SK-N-SH (cell line): ENCODE measurements around the gene MPC2. TPM values are rescaled to one million over a fixed set of nuclear protein-coding genes. Genes with fewer than 3 reads are reported as not detected.

Source experiments
- CTCF ChIA-PET: fragments of 300-600, 350-600 bp; formaldehyde crosslinking; extraction: SDS; loops from one replicate; lab custom pipeline; 2021; lab: Yijun Ruan, JAX
- POLR2A ChIA-PET: fragments of 350-600 bp; sonication (Branson Sonifier 250); formaldehyde crosslinking; extraction: SDS; loops from one replicate; lab custom pipeline; 2020; ENCODE audit warnings: antibody characterized with exemption, inconsistent platforms; lab: Yijun Ruan, JAX
- DNase-seq: peaks from one replicate; pipeline ENCODE4 v3.0.0; 2012
- H2AFZ ChIP-seq: fragments of 200-600 bp; sonication (generic); 2 replicates; pipeline ENCODE4 v1.8.1; 2016; ENCODE audit warnings: antibody characterized with exemption, mild to moderate bottlenecking, low read depth
- H3F3A ChIP-seq: fragments of 200-600 bp; sonication (generic); replicated peaks from 2 replicates; pipeline ENCODE3; 2016; ENCODE audit warnings: antibody characterized with exemption, mild to moderate bottlenecking; ENCODE audit not compliant: insufficient read depth
- H3K27ac ChIP-seq, 2 experiments: fragments of 200-500 bp in 1 of 2; fragments of 200-600 bp in 1 of 2; sonication (Bioruptor generic) in 1 of 2; sonication (generic), shearing (Covaris generic) in 1 of 2; 2 replicates each; pipeline versions ENCODE4 v1.5.1 to v1.6.1; 2014 to 2016; ENCODE audit warnings: low read depth in 2 of 2, inconsistent platforms in 1 of 2, low read length in 1 of 2, mild to moderate bottlenecking in 1 of 2, mixed read lengths in 1 of 2
- H3K27me3 ChIP-seq: fragments of 200-600 bp; sonication (generic), shearing (Covaris generic); 2 replicates; pipeline ENCODE4 v1.6.1; 2016; ENCODE audit warnings: mixed run types; ENCODE audit not compliant: insufficient read depth
- H3K36me3 ChIP-seq, 2 experiments: fragments of 200-500 bp in 1 of 2; fragments of 200-600 bp in 1 of 2; sonication (Bioruptor generic) in 1 of 2; sonication (generic) in 1 of 2; replicated peaks in 1 of 2; 2 replicates each; pipeline versions ENCODE3 to v1.5.1; 2014 to 2016; ENCODE audit warnings: low read length in 1 of 2, mild to moderate bottlenecking in 1 of 2; ENCODE audit not compliant: insufficient read depth in 2 of 2, control insufficient read depth in 1 of 2
- H3K4me1 ChIP-seq, 2 experiments: fragments of 200-500 bp in 1 of 2; fragments of 200-600 bp in 1 of 2; sonication (Bioruptor generic) in 1 of 2; sonication (generic), shearing (Covaris generic) in 1 of 2; 2 replicates each; pipeline versions ENCODE4 v1.5.1 to v1.6.1; 2014 to 2016; ENCODE audit warnings: low read depth in 1 of 2, low read length in 1 of 2, mixed run types in 1 of 2; ENCODE audit not compliant: insufficient read depth in 2 of 2, control insufficient read depth in 1 of 2
- H3K4me2 ChIP-seq: fragments of 200-600 bp; sonication (generic), shearing (Covaris generic); 2 replicates; pipeline ENCODE4 v1.6.1; 2017; ENCODE audit warnings: mixed run types
- H3K4me3 ChIP-seq, 2 experiments: fragments of 200-500 bp in 1 of 2; fragments of 200-600 bp in 1 of 2; sonication (Bioruptor generic) in 1 of 2; sonication (generic), shearing (Covaris generic) in 1 of 2; 2 replicates each; pipeline versions ENCODE4 v1.5.1 to v1.8.1; 2014 to 2016; ENCODE audit warnings: low read depth in 2 of 2, inconsistent platforms in 1 of 2, low read length in 1 of 2, mild to moderate bottlenecking in 1 of 2, mixed read lengths in 1 of 2, moderate library complexity in 1 of 2
- H3K79me2 ChIP-seq: fragments of 200-600 bp; sonication (generic); 2 replicates; pipeline ENCODE4 v1.8.1; 2017; ENCODE audit warnings: mild to moderate bottlenecking; ENCODE audit not compliant: insufficient read depth
- H3K9ac ChIP-seq: fragments of 200-600 bp; sonication (generic); 2 replicates; pipeline ENCODE4 v1.6.1; 2017; ENCODE audit warnings: mixed run types
- H3K9me2 ChIP-seq: fragments of 200-600 bp; sonication (generic); 2 replicates; pipeline ENCODE4 v1.6.1; 2017; ENCODE audit warnings: mixed run types
- H3K9me3 ChIP-seq: fragments of 200-600 bp; sonication (generic); 2 replicates; pipeline ENCODE4 v1.6.1; 2017; ENCODE audit warnings: mixed run types, mild to moderate bottlenecking, moderate library complexity
- H4K20me1 ChIP-seq: fragments of 200-600 bp; sonication (generic); 2 replicates; pipeline ENCODE4 v1.6.1; 2017; ENCODE audit warnings: mild to moderate bottlenecking, mixed run types; ENCODE audit not compliant: insufficient read depth
- CHD2 ChIP-seq: fragments of 150-350 bp; IDR thresholded peaks from 2 replicates; pipeline ENCODE4 v1.6.1; 2018; ENCODE audit warnings: low read length; ENCODE audit not compliant: partially characterized antibody
- ELF1 ChIP-seq: IDR thresholded peaks from 2 replicates; pipeline ENCODE4 v1.4.0; 2012
- EP300 ChIP-seq, 2 experiments: IDR thresholded peaks; 2 replicates each; pipeline versions ENCODE4 v1.4.0 to v1.6.1; 2012; ENCODE audit warnings: borderline replicate concordance in 1 of 2, low read depth in 1 of 2, low read length in 1 of 2
- FOXJ3 ChIP-seq: sonication (generic); formaldehyde crosslinking; IDR thresholded peaks from 2 replicates; pipeline ENCODE4 v1.5.1; 2020; ENCODE audit warnings: mild to moderate bottlenecking, missing genetic modification reagents
- GATA2 ChIP-seq: sonication (generic); formaldehyde crosslinking; IDR thresholded peaks from 2 replicates; pipeline ENCODE4 v1.5.0; 2020; ENCODE audit warnings: mild to moderate bottlenecking, missing genetic modification reagents
- IRF3 ChIP-seq: fragments of 150-350 bp; IDR thresholded peaks from 2 replicates; pipeline ENCODE4 v1.6.1; 2016; ENCODE audit warnings: mild to moderate bottlenecking, low read depth, low read length
- JUND ChIP-seq: IDR thresholded peaks from 2 replicates; pipeline ENCODE4 v1.4.0; 2012
- MEF2A ChIP-seq: IDR thresholded peaks from 2 replicates; pipeline ENCODE4 v1.4.0; 2012; ENCODE audit warnings: low read depth, borderline replicate concordance
- NRF1 ChIP-seq: IDR thresholded peaks from 2 replicates; pipeline ENCODE4 v1.6.1; 2012; ENCODE audit warnings: low read depth, mild to moderate bottlenecking, low read length
- POLR2AphosphoS5 ChIP-seq: IDR thresholded peaks from 2 replicates; pipeline ENCODE4 v1.6.1; 2012; ENCODE audit warnings: low read depth, low read length
- RAD21 ChIP-seq: IDR thresholded peaks from 2 replicates; pipeline ENCODE4 v1.6.1; 2012; ENCODE audit warnings: mild to moderate bottlenecking, low read length
- RCOR1 ChIP-seq: fragments of 150-350 bp; IDR thresholded peaks from 2 replicates; pipeline ENCODE4 v1.6.1; 2017; ENCODE audit warnings: antibody characterized with exemption, low read length
- RFX5 ChIP-seq: IDR thresholded peaks from 2 replicates; pipeline ENCODE4 v1.6.1; 2012; ENCODE audit warnings: mild to moderate bottlenecking, improper control_type of control experiment, low read length
- TCF12 ChIP-seq: IDR thresholded peaks from 2 replicates; pipeline ENCODE4 v1.4.0; 2012
- USF1 ChIP-seq: IDR thresholded peaks from 2 replicates; pipeline ENCODE4 v1.4.0; 2012; ENCODE audit warnings: low read depth, borderline replicate concordance
- ZBTB33 ChIP-seq: IDR thresholded peaks from 2 replicates; pipeline ENCODE4 v1.4.0; 2012; ENCODE audit warnings: low read depth, borderline replicate concordance
- WGBS: methylation state at CpG from one replicate; pipeline ENCODE4 v1.1.6; 2017; ENCODE audit warnings: low lambda C conversion rate; 5-methylcytosine and 5-hydroxymethylcytosine counted together
- polyA plus RNA-seq, 3 experiments: library from polyadenylated mRNA; depleted of rRNA; stranded (reverse); fragments of >200 nt; gene quantifications; 2 replicates each; pipeline ENCODE4 v1.2.3, GENCODE V29; 2012
- TF ChIP-seq, protein P1 (sequence below): fragments of 150-350 bp; IDR thresholded peaks from 2 replicates; pipeline ENCODE4 v1.6.1; 2017; ENCODE audit warnings: antibody characterized with exemption, low read length, low read depth, borderline replicate concordance
- TF ChIP-seq, protein P2 (sequence below): IDR thresholded peaks from 2 replicates; pipeline ENCODE4; 2012

MPC2 gene
- polyA plus RNA-seq, 1 of the 3 experiments (the other 2 are of a cell fraction), result 15.9 TPM

- no peak for TF ChIP-seq JUND
- no peak for TF ChIP-seq IRF3
Measured at GRCh38 chr1:167968569-167968968, 31.7 kb upstream of the MPC2 start (continued).

- Histone ChIP-seq H3K9me2 (no peaks in the 10 kb centered on the region), H3K4me3 (no peak overlapping the region), H4K20me1 (no peaks in the 10 kb centered on the region; the same call in 1 of the 2 replicates), H3K9ac (no peak overlapping the region), H3K27me3 (no peaks in the 10 kb centered on the region), H3K4me1 (no peaks in the 10 kb centered on the region), H3K4me2 (no peak overlapping the region), H3K36me3 (peaks cover 22 to 56% of the 10 kb centered on the region in 2 experiments), H2AFZ (no peak overlapping the region), H3K9me3 (no peaks in the 10 kb centered on the region), H3K27ac (no peak overlapping the region), H3F3A (peaks cover 5% of the 10 kb centered on the region), H3K79me2 (peaks cover 59% of the 10 kb centered on the region)
- no peak for TF ChIP-seq MEF2A
- TF ChIP-seq CHD2, result no peak
- TF ChIP-seq ZBTB33, result no peak
- TF ChIP-seq EP300 (IDR thresholded peaks at IDR 0.05; ENCODE audit: borderline replicate concordance in 1 of 2, low read depth in 1 of 2, low read length in 1 of 2), result no peak
- no peak for TF ChIP-seq TCF12
- TF ChIP-seq NRF1, result no peak
- TF ChIP-seq JUND, result no peak
- ChIA-PET CTCF (interaction anchor here (0.7 kb wide), 1 partner anchor 28 kb away, joined by 3 read pairs; no protein-coding TSS in a partner anchor), POLR2A (no interaction called here)
- DNase-seq, result no peak
- WGBS, result 83% methylated on average over 4 of the region's 4 CpGs
Measured at GRCh38 chr1:167966050-167966449, 29.2 kb upstream of the MPC2 start.

GRCh38 chr1:167964646-167965045 is 27.8 kb upstream of the MPC2 start:
- Histone ChIP-seq H3F3A (peaks cover 2% of the 10 kb centered on the region), H3K27ac (no peak overlapping the region), H3K9me3 (no peaks in the 10 kb centered on the region), H3K4me1 (no peaks in the 10 kb centered on the region), H3K9ac (no peak overlapping the region), H3K79me2 (peaks cover 70% of the 10 kb centered on the region), H3K4me3 (no peak overlapping the region), H2AFZ (no peak overlapping the region), H4K20me1 (no peaks in the 10 kb centered on the region; the same call in 1 of the 2 replicates), H3K36me3 (peaks cover 21 to 44% of the 10 kb centered on the region in 2 experiments), H3K27me3 (no peaks in the 10 kb centered on the region), H3K9me2 (no peaks in the 10 kb centered on the region), H3K4me2 (no peak overlapping the region)
- 93% methylated on average over 4 of the region's 4 CpGs for WGBS
- POLR2A ChIA-PET, result no interaction called here
- CTCF ChIA-PET, result no interaction called here
- DNase-seq, result no peak
- no peak for TF ChIP-seq GATA2
- TF ChIP-seq POLR2AphosphoS5, result no peak
- no peak for TF ChIP-seq IRF3
- TF ChIP-seq RCOR1, result no peak
- TF ChIP-seq, protein P1, sequence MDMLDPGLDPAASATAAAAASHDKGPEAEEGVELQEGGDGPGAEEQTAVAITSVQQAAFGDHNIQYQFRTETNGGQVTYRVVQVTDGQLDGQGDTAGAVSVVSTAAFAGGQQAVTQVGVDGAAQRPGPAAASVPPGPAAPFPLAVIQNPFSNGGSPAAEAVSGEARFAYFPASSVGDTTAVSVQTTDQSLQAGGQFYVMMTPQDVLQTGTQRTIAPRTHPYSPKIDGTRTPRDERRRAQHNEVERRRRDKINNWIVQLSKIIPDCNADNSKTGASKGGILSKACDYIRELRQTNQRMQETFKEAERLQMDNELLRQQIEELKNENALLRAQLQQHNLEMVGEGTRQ, result no peak
- no peak for TF ChIP-seq RAD21
- no peak for TF ChIP-seq ELF1
- no peak for TF ChIP-seq RFX5
- no peak for TF ChIP-seq FOXJ3 (CRISPR knock-in tag)
- TF ChIP-seq, protein P2, sequence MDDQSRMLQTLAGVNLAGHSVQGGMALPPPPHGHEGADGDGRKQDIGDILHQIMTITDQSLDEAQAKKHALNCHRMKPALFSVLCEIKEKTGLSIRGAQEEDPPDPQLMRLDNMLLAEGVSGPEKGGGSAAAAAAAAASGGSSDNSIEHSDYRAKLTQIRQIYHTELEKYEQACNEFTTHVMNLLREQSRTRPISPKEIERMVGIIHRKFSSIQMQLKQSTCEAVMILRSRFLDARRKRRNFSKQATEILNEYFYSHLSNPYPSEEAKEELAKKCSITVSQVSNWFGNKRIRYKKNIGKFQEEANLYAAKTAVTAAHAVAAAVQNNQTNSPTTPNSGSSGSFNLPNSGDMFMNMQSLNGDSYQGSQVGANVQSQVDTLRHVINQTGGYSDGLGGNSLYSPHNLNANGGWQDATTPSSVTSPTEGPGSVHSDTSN, result no peak
- TF ChIP-seq USF1, result no peak
